HepG2 (cell line): ENCODE measurements around the gene TRERF1. TPM values are rescaled to one million over a fixed set of nuclear protein-coding genes. Genes with fewer than 3 reads are reported as not detected.

Source experiments
- ELF1 ChIP-seq: sonication (generic); formaldehyde crosslinking; IDR thresholded peaks from 2 replicates; pipeline ENCODE4 v1.4.0; 2020; ENCODE audit warnings: missing genetic modification reagents
- NPAS2 ChIP-seq: sonication (generic); formaldehyde crosslinking; IDR thresholded peaks from 2 replicates; pipeline ENCODE4 v1.8.0; 2022; ENCODE audit warnings: mild to moderate bottlenecking, missing genetic modification reagents, borderline replicate concordance
- TBP ChIP-seq: sonication (generic); formaldehyde crosslinking; IDR thresholded peaks from 2 replicates; pipeline ENCODE4 v1.5.0; 2020; ENCODE audit warnings: missing genetic modification reagents
- ZNF484 ChIP-seq: sonication (generic); formaldehyde crosslinking; IDR thresholded peaks from 2 replicates; pipeline ENCODE4 v1.5.1; 2020; ENCODE audit warnings: mild to moderate bottlenecking, low read depth, missing genetic modification reagents, borderline replicate concordance
- polyA plus RNA-seq, 8 experiments: library from polyadenylated mRNA; depleted of rRNA in 3 of 8; stranded (reverse) in 7 of 8; unstranded in 1 of 8; fragments of >200 nt; fragmentation: Illumina TruSeq in 4 of 8; extraction: Trizol in 4 of 8; gene quantifications; 2 replicates each; pipeline versions ENCODE4 v1.2.1 to v1.2.3, GENCODE V29; 2011 to 2016; ENCODE audit warnings: low read depth in 4 of 8, missing spikeins in 1 of 8, mixed read lengths in 1 of 8; ENCODE audit not compliant: insufficient read depth in 1 of 8
- total RNA-seq, 5 experiments: library from RNA; depleted of rRNA; stranded (reverse); fragments of >200 nt; fragmentation: Illumina TruSeq; extraction: Trizol; gene quantifications; 2 replicates each; pipeline ENCODE4 v1.2.3, GENCODE V29; 2016; ENCODE audit warnings: low read depth in 1 of 5
- TF ChIP-seq, protein P1 (sequence below): IDR thresholded peaks from 2 replicates; pipeline ENCODE4 v1.4.0; 2020; ENCODE audit warnings: mild to moderate bottlenecking, missing genetic modification reagents
- TF ChIP-seq, protein P2 (sequence below): sonication (generic); formaldehyde crosslinking; conservative IDR thresholded peaks from 2 replicates; pipeline ENCODE4 v1.4.0; 2020; ENCODE audit warnings: missing genetic modification reagents
- TF ChIP-seq, protein P3 (sequence below): sonication (generic); formaldehyde crosslinking; IDR thresholded peaks from 2 replicates; pipeline ENCODE4 v1.5.0; 2020; ENCODE audit warnings: missing genetic modification reagents

Gene TRERF1
- total and polyA plus RNA-seq, 2 of the 13 experiments (the other 11 are each of a cell fraction or from before 2014, with no cell fraction given): 0.02 TPM; not detected in 1

DNA sequence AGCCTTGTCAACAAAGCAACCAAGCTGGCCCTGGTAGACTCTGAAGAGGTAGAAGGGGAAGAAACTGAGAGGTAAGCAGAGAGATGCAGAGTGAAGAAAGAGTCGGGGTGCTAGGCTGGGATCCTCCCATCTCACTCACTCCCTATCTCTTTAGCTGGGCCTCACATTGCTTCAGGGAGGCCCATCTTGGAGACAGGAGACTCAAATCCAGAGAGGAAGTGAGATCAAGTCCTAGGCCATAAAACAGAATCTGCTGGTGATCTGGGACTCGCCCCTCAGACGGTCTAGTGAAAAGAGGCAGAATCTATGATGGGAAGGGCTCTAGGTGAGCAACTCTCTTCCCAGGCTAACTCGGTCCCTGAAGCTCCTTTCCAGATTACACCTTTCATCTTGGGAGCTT lies 256.3 kb downstream of the TRERF1 start (continued):
- TF ChIP-seq, protein P1, sequence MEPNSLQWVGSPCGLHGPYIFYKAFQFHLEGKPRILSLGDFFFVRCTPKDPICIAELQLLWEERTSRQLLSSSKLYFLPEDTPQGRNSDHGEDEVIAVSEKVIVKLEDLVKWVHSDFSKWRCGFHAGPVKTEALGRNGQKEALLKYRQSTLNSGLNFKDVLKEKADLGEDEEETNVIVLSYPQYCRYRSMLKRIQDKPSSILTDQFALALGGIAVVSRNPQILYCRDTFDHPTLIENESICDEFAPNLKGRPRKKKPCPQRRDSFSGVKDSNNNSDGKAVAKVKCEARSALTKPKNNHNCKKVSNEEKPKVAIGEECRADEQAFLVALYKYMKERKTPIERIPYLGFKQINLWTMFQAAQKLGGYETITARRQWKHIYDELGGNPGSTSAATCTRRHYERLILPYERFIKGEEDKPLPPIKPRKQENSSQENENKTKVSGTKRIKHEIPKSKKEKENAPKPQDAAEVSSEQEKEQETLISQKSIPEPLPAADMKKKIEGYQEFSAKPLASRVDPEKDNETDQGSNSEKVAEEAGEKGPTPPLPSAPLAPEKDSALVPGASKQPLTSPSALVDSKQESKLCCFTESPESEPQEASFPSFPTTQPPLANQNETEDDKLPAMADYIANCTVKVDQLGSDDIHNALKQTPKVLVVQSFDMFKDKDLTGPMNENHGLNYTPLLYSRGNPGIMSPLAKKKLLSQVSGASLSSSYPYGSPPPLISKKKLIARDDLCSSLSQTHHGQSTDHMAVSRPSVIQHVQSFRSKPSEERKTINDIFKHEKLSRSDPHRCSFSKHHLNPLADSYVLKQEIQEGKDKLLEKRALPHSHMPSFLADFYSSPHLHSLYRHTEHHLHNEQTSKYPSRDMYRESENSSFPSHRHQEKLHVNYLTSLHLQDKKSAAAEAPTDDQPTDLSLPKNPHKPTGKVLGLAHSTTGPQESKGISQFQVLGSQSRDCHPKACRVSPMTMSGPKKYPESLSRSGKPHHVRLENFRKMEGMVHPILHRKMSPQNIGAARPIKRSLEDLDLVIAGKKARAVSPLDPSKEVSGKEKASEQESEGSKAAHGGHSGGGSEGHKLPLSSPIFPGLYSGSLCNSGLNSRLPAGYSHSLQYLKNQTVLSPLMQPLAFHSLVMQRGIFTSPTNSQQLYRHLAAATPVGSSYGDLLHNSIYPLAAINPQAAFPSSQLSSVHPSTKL (CRISPR knock-in tag): no peak
- TF ChIP-seq TBP (CRISPR knock-in tag) (no peak), NPAS2 (no peak), ELF1 (no peak), ZNF484 (CRISPR knock-in tag) (no peak)
- TF ChIP-seq, protein P2, sequence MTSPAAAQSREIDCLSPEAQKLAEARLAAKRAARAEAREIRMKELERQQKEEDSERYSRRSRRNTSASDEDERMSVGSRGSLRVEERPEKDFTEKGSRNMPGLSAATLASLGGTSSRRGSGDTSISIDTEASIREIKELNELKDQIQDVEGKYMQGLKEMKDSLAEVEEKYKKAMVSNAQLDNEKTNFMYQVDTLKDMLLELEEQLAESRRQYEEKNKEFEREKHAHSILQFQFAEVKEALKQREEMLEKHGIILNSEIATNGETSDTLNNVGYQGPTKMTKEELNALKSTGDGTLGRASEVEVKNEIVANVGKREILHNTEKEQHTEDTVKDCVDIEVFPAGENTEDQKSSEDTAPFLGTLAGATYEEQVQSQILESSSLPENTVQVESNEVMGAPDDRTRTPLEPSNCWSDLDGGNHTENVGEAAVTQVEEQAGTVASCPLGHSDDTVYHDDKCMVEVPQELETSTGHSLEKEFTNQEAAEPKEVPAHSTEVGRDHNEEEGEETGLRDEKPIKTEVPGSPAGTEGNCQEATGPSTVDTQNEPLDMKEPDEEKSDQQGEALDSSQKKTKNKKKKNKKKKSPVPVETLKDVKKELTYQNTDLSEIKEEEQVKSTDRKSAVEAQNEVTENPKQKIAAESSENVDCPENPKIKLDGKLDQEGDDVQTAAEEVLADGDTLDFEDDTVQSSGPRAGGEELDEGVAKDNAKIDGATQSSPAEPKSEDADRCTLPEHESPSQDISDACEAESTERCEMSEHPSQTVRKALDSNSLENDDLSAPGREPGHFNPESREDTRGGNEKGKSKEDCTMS (CRISPR knock-in tag): no peak
- TF ChIP-seq, protein P3, sequence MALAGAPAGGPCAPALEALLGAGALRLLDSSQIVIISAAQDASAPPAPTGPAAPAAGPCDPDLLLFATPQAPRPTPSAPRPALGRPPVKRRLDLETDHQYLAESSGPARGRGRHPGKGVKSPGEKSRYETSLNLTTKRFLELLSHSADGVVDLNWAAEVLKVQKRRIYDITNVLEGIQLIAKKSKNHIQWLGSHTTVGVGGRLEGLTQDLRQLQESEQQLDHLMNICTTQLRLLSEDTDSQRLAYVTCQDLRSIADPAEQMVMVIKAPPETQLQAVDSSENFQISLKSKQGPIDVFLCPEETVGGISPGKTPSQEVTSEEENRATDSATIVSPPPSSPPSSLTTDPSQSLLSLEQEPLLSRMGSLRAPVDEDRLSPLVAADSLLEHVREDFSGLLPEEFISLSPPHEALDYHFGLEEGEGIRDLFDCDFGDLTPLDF (CRISPR knock-in tag): no peak
